ENCODE data around the gene DYRK3. TPM values are rescaled to one million over a fixed set of nuclear protein-coding genes. Genes with fewer than 3 reads are reported as not detected.
A peak's percentile ranks its signal among the peaks of the same experiment; 100 is the strongest.

DYRK3 gene
- total RNA-seq, 2 donors from 2014 or later, result 16.5 to 20.6 TPM

DNA sequence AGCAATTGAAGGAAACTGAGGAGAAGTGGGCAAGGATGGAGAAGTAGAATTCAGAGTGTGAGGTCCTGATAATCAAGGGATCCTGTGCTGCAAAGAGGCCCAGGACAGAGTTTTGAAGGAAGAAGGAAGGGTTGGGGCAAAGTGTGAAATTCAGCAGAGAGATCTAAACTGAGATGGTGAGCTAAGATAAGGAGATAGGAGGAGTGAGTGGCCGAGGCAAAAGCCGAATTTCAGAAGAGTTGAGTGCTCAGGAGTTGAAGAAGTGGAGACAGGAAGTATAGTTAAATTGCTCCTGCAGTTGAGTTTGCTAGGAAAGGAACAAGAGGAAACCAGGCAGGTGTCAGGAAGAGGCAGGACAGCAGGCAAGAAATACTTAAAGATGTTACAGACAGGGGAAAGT, 33.0 kb downstream of the DYRK3 start:
- Histone ChIP-seq H3K4me1 (peaks cover 0 to 35% of the 10 kb centered on the region in 2 donors), H3K4me3 (no peak overlapping the region), H3K9me3 (no peaks in the 10 kb centered on the region), H3K27me3 (no peaks in the 10 kb centered on the region), H3K27ac (peak overlapping the region; percentile 90 to 98), H3K36me3 (no peaks in the 10 kb centered on the region)
- TF ChIP-seq, protein P1, sequence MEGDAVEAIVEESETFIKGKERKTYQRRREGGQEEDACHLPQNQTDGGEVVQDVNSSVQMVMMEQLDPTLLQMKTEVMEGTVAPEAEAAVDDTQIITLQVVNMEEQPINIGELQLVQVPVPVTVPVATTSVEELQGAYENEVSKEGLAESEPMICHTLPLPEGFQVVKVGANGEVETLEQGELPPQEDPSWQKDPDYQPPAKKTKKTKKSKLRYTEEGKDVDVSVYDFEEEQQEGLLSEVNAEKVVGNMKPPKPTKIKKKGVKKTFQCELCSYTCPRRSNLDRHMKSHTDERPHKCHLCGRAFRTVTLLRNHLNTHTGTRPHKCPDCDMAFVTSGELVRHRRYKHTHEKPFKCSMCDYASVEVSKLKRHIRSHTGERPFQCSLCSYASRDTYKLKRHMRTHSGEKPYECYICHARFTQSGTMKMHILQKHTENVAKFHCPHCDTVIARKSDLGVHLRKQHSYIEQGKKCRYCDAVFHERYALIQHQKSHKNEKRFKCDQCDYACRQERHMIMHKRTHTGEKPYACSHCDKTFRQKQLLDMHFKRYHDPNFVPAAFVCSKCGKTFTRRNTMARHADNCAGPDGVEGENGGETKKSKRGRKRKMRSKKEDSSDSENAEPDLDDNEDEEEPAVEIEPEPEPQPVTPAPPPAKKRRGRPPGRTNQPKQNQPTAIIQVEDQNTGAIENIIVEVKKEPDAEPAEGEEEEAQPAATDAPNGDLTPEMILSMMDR (IDR thresholded peaks at IDR 0.05), result no peak
- DNase-seq (ENCODE audit: low spot score), result no peak

DNA sequence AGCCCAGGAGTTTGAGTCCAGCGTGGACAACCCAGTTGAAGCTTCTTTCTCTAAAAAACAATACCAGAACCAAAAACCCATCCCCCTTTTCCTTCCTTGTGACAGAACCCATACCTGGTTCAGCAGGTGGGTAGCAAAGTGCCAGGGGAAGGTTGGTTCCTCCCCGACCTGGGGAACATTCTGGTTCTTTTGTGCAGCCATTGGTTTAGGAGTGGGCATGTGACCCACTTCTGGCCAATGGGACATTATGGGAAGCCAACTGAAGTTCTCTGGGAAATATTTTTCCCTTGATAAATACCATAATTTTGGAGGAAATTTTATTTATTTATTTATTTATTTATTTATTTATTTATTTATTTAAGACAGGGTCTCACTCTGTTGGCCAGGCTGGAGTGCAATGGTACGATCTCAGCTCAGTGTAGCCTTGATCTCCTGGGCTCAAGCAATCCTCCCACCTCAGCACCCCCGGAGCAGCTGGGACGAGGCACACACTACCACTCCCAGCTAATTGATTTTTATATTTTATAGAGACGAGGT, 33.6 kb downstream of the DYRK3 start:
- Histone ChIP-seq H3K27me3 (no peaks in the 10 kb centered on the region), H3K4me1 (peaks cover 0 to 35% of the 10 kb centered on the region in 2 donors), H3K27ac (peak overlapping the region in 1 of 2 donors; percentile 90), H3K36me3 (no peaks in the 10 kb centered on the region), H3K9me3 (no peaks in the 10 kb centered on the region), H3K4me3 (no peak overlapping the region)
- DNase-seq (ENCODE audit: low spot score), result no peak
- TF ChIP-seq, protein P1 (IDR thresholded peaks at IDR 0.05), result no peak

DNA sequence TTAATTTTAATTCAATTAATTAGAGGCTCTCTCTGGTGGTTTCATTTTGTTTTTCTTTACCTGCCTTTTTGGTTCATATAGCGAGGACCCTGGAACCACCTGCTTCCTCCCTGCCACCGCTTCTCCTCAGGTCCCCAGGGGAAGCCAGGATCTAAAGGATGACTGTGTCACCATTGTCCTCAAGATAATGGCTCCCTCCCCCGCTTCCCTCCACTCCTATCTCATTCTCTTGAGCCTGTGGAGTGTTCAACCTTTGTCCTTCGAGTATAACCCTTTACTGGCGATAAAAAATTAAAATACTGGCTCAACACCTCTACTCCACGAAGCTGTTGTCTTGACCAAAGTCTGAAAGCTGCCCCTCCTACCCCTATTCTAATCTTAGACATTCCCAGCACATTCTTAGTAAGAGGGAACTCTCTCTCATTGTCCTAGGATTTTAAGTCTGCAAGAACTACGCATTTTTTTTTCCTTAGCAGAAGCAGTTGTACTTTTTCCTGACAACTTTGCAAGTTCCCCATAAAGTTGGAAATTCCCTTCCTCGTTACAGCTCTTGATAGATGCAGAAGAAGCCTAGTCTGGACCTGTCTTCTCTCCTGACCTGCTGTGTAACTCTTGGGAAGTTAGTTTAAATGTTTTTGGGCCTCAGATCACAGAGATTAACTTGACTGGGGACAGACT, 36.8 kb downstream of the DYRK3 start:
- peaks cover 0 to 41% of the 10 kb centered on the region in 2 donors for H3K4me1 ChIP-seq
- H3K27ac ChIP-seq, result peak overlapping the region; percentile 68 to 77
- H3K27me3 ChIP-seq, result no peaks in the 10 kb centered on the region
- H3K36me3 ChIP-seq, result no peaks in the 10 kb centered on the region
- no peaks in the 10 kb centered on the region for H3K9me3 ChIP-seq
- H3K4me3 ChIP-seq, result no peak overlapping the region
- no peak for DNase-seq (ENCODE audit: low spot score)
- TF ChIP-seq, protein P1 (IDR thresholded peaks at IDR 0.05), result no peak

DNA sequence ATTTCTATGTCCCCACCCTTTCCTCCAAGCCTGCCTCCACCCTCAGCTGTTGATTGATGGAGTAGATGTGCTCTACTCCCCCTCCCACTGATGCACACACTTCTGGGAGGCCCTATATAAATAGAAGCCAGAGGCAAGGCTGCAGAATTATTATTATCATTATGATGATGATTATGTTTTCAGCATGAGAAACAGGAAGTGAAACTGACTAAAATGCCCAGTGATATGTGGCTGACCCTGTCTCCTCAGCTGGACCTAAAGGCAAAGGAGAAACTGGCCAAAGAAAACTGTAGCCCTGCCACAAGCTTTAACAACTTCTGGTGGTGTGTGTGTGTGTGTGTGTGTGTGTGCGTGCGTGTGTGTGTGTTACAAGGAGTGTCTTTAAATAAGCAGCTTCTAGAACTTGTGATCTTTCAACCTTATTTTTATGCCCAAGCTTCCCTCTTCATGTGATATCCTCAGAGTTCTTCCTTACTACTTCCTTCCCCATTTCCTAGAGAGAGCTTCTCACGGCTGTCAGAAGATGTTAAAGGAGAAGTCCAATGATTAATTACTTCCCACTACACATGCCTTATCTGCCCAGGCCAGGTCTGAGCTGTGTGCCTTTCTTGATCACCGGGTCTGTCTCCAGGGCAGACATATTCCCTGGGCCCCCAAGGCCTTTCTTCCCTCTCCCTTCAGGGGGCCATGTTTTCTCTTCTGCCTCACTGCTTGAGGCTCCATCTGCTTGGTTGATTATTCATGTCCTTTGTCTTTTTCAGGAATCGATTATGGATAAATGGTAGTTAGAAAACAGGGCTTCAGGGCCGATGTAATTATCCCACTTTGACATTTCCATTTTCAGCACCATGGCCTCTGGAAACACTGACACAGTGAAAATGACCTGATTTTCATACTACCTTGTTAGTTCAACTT, 37.8 kb downstream of the DYRK3 start:
- Histone ChIP-seq H3K4me1 (peaks cover 0 to 41% of the 10 kb centered on the region in 2 donors), H3K9me3 (no peaks in the 10 kb centered on the region), H3K27ac (peak overlapping the region; percentile 68 to 77), H3K27me3 (no peaks in the 10 kb centered on the region), H3K36me3 (no peaks in the 10 kb centered on the region), H3K4me3 (no peak overlapping the region)
- DNase-seq (ENCODE audit: low spot score), result no peak
- TF ChIP-seq, protein P1 (IDR thresholded peaks at IDR 0.05), result no peak

DNA sequence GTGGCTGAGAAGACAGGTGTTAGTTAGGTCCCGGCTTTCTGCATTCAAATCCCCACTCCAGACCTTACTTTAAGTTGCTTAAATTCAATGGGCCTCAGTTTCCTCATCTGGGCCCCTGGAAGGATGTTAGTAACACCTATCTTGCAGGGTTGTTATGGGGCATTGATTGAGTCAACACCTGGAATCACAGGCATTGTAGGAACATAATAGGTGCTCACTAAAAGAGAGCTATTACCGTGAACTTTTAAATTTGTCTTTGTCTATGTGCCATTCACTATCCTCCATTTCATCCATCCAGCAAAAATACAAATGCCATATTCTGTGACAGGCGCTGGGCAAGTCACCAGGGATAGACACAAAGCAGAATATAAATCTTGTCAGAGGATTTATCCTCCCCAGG, 38.9 kb downstream of the DYRK3 start:
- Histone ChIP-seq H3K36me3 (no peaks in the 10 kb centered on the region), H3K4me1 (peaks cover 0 to 41% of the 10 kb centered on the region in 2 donors)

More for the DNA sequence above, 38.9 kb downstream of the DYRK3 start:
- H3K27ac ChIP-seq, result peak overlapping the region; percentile 45 to 77
- no peak for DNase-seq (ENCODE audit: low spot score)
- TF ChIP-seq, protein P1 (IDR thresholded peaks at IDR 0.05), result no peak
- no peak overlapping the region for H3K4me3 ChIP-seq
- H3K9me3 ChIP-seq, result no peaks in the 10 kb centered on the region
- H3K27me3 ChIP-seq, result no peaks in the 10 kb centered on the region

Measured in right atrium auricular region (tissue), 2 donors.